ENCODE results near the gene MORC2. TPM values are rescaled to one million over a fixed set of nuclear protein-coding genes. Genes with fewer than 3 reads are reported as not detected.

MORC2 gene
- total RNA-seq, 2 experiments from 2014 or later: 27.9 to 32.6 TPM

- H3K27ac Mint-ChIP-seq: no peak overlapping the region
- POLR2A ChIA-PET: no interaction called here
- no peaks in the 10 kb centered on the region for H3K36me3 Mint-ChIP-seq
- DNase-seq (peak; percentile 7), ATAC-seq (ENCODE audit: low read depth) (no peak)
- H3K4me1 Mint-ChIP-seq: peaks cover 2% of the 10 kb centered on the region
- H3K9me3 Mint-ChIP-seq: no peaks in the 10 kb centered on the region
- no peak overlapping the region for H3K4me3 Mint-ChIP-seq
- H3K27me3 Mint-ChIP-seq: no peaks in the 10 kb centered on the region
These were observed 80.7 kb downstream of the MORC2 start for GRCh38 chr22:30887861-30888260.

DNA sequence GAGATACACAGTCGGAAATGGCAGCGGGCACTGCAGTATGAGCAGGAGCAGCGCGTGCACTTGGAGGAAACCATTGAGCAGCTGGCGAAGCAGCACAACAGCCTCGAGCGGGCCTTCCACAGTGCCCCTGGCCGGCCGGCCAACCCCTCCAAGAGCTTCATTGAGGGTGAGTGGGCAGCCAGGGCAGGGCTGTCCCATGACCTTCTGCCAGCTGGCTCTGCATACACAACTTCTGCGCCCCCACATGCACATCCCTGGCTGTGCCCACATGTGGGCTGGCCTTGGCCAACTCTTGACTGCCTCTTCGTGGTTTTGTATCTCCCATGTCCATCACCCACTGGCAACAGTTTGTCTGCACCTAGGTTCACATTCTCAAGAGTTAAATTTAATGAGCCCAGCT is 81.1 kb downstream of the MORC2 start:
- no peak for ATAC-seq (ENCODE audit: low read depth)
- no peaks in the 10 kb centered on the region for H3K27me3 Mint-ChIP-seq
- POLR2A ChIA-PET: no interaction called here
- no peak overlapping the region for H3K27ac Mint-ChIP-seq
- peaks cover 2% of the 10 kb centered on the region for H3K4me1 Mint-ChIP-seq
- H3K9me3 Mint-ChIP-seq: no peaks in the 10 kb centered on the region
- DNase-seq: peak; percentile 15
- H3K36me3 Mint-ChIP-seq: no peaks in the 10 kb centered on the region
- H3K4me3 Mint-ChIP-seq: no peak overlapping the region

DNA sequence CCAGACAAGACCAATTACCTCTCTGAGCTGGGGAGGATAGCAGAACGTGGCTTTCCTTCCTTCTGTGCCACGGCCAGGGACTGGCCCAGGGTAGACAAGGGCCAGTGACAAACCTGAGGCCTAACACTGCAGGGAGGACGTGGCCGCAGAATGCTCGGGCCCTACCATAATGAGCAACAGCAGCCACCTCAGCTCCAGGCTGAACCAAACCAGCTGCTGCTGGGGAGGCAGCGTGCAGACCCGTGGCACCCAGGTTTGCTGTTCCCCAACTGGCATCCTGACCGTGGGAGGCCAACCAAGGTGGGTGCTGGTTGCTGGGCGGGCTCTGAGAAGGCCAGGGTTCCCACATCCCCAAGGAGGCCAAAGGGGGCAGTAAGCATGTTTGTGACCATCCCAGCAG is 83.0 kb downstream of the MORC2 start:
- ATAC-seq (ENCODE audit: low read depth) (no peak), DNase-seq (no peak)
- Mint-ChIP-seq H3K27me3 (no peaks in the 10 kb centered on the region), H3K9me3 (no peaks in the 10 kb centered on the region), H3K27ac (no peak overlapping the region), H3K4me1 (peaks cover 2% of the 10 kb centered on the region), H3K36me3 (no peaks in the 10 kb centered on the region), H3K4me3 (no peak overlapping the region)
- POLR2A ChIA-PET: no interaction called here

- H3K9me3 Mint-ChIP-seq: no peaks in the 10 kb centered on the region
- H3K4me1 Mint-ChIP-seq: peaks cover 2% of the 10 kb centered on the region
- H3K27me3 Mint-ChIP-seq: no peaks in the 10 kb centered on the region
- H3K36me3 Mint-ChIP-seq: no peaks in the 10 kb centered on the region
- DNase-seq (no peak), ATAC-seq (ENCODE audit: low read depth) (no peak)
- POLR2A ChIA-PET: no interaction called here
- H3K27ac Mint-ChIP-seq: no peak overlapping the region
- no peak overlapping the region for H3K4me3 Mint-ChIP-seq
These were observed 83.6 kb downstream of the MORC2 start for GRCh38 chr22:30885001-30885366.

- Mint-ChIP-seq H3K36me3 (no peaks in the 10 kb centered on the region), H3K27ac (no peak overlapping the region), H3K4me3 (no peak overlapping the region), H3K4me1 (peaks cover 2% of the 10 kb centered on the region), H3K27me3 (no peaks in the 10 kb centered on the region), H3K9me3 (no peaks in the 10 kb centered on the region)
- no peak for ATAC-seq (ENCODE audit: low read depth)
- DNase-seq: no peak
- POLR2A ChIA-PET: no interaction called here
These were observed 84.2 kb downstream of the MORC2 start for GRCh38 chr22:30884211-30885000.

GRCh38 chr22:30883586-30884145 is 84.9 kb downstream of the MORC2 start:
- POLR2A ChIA-PET: no interaction called here
- DNase-seq (no peak), ATAC-seq (ENCODE audit: low read depth) (no peak)
- Mint-ChIP-seq H3K27me3 (no peaks in the 10 kb centered on the region), H3K27ac (no peak overlapping the region), H3K36me3 (no peaks in the 10 kb centered on the region), H3K4me3 (no peak overlapping the region), H3K9me3 (no peaks in the 10 kb centered on the region), H3K4me1 (peaks cover 2% of the 10 kb centered on the region)

GRCh38 chr22:30882974-30883533 is 85.5 kb downstream of the MORC2 start:
- ATAC-seq (ENCODE audit: low read depth): no peak
- no peak for DNase-seq
- Mint-ChIP-seq H3K27ac (no peak overlapping the region), H3K27me3 (no peaks in the 10 kb centered on the region), H3K4me3 (no peak overlapping the region), H3K9me3 (no peaks in the 10 kb centered on the region), H3K4me1 (peaks cover 2% of the 10 kb centered on the region), H3K36me3 (no peaks in the 10 kb centered on the region)
- POLR2A ChIA-PET: no interaction called here

- DNase-seq (no peak), ATAC-seq (ENCODE audit: low read depth) (no peak)
- no peak overlapping the region for H3K4me3 Mint-ChIP-seq
These were observed 86.3 kb downstream of the MORC2 start for GRCh38 chr22:30882184-30882717.

DNA sequence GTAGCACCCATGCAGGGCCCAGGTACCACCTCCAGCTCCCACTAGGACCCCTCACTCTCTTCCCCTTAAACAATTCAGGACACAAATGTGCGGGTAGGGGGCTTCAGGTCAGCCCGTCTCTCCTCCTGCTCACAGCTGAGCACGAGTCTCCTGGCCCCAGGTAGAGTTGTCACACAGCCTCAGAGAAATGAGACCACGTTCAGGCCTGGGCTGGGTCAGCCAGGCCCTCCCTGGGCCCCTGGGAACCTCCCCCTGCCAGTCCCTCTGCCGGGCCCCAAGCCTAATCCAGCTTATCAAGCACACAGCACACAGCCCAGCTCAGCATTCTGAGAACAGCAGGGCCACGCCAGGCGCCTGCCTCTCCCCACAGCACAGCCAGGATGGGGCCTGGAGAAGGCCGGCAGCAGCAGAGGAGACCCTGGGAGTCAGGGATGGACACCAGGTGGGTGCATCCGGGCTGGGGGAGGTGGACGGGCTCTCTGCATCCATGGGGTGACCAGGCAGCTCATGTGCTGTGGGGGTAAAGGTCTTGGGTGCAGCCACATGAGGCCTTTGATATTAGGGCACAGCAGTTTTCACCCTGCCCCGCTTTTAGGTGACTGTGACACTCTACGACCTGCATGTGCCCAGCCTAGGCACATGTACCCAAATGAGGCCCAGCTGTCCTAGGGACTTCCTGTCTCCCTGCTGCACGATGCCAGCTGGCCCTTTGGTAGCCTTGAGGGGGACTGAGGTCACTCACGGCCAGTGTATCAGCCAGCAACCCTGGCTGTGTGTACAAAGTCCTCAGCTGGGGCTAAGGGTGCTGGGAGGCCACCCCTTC is 87.0 kb downstream of the MORC2 start:
- H3K9me3 Mint-ChIP-seq: no peaks in the 10 kb centered on the region
- H3K4me1 Mint-ChIP-seq: peaks cover under 1% of the 10 kb centered on the region
- no peak overlapping the region for H3K27ac Mint-ChIP-seq
- H3K4me3 Mint-ChIP-seq: no peak overlapping the region
- no peaks in the 10 kb centered on the region for H3K27me3 Mint-ChIP-seq
- POLR2A ChIA-PET: no interaction called here
- no peak for DNase-seq
- H3K36me3 Mint-ChIP-seq: no peaks in the 10 kb centered on the region
- ATAC-seq (ENCODE audit: low read depth): no peak

More at GRCh38 chr22:30882184-30882717, 86.3 kb downstream of the MORC2 start:
- POLR2A ChIA-PET: no interaction called here
- Mint-ChIP-seq H3K9me3 (no peaks in the 10 kb centered on the region), H3K36me3 (no peaks in the 10 kb centered on the region), H3K27ac (no peak overlapping the region), H3K27me3 (no peaks in the 10 kb centered on the region), H3K4me1 (peaks cover 2% of the 10 kb centered on the region)

- POLR2A ChIA-PET: no interaction called here
- no peak overlapping the region for H3K27ac Mint-ChIP-seq
These were observed 87.7 kb downstream of the MORC2 start for GRCh38 chr22:30880847-30881246.

GRCh38 chr22:30880181-30880601 is 88.4 kb downstream of the MORC2 start:
- no peak overlapping the region for H3K27ac Mint-ChIP-seq
- no peaks in the 10 kb centered on the region for H3K4me1 Mint-ChIP-seq
- no peaks in the 10 kb centered on the region for H3K9me3 Mint-ChIP-seq
- no peaks in the 10 kb centered on the region for H3K27me3 Mint-ChIP-seq
- ATAC-seq (ENCODE audit: low read depth) (no peak), DNase-seq (no peak)
- no peak overlapping the region for H3K4me3 Mint-ChIP-seq
- no peaks in the 10 kb centered on the region for H3K36me3 Mint-ChIP-seq
- POLR2A ChIA-PET: no interaction called here

More at GRCh38 chr22:30880847-30881246, 87.7 kb downstream of the MORC2 start:
- ATAC-seq (ENCODE audit: low read depth) (no peak), DNase-seq (no peak)
- Mint-ChIP-seq H3K27me3 (no peaks in the 10 kb centered on the region), H3K4me3 (no peak overlapping the region), H3K4me1 (no peaks in the 10 kb centered on the region), H3K36me3 (no peaks in the 10 kb centered on the region), H3K9me3 (no peaks in the 10 kb centered on the region)

GRCh38 chr22:30879415-30879797 is 89.2 kb downstream of the MORC2 start:
- no peaks in the 10 kb centered on the region for H3K27me3 Mint-ChIP-seq
- no peak overlapping the region for H3K27ac Mint-ChIP-seq
- H3K36me3 Mint-ChIP-seq: no peaks in the 10 kb centered on the region
- H3K9me3 Mint-ChIP-seq: no peaks in the 10 kb centered on the region
- POLR2A ChIA-PET: no interaction called here
- no peak for ATAC-seq (ENCODE audit: low read depth)
- no peak for DNase-seq
- H3K4me3 Mint-ChIP-seq: no peak overlapping the region
- H3K4me1 Mint-ChIP-seq: no peaks in the 10 kb centered on the region

- ATAC-seq (ENCODE audit: low read depth): no peak
- no peak for DNase-seq
- Mint-ChIP-seq H3K27ac (no peak overlapping the region), H3K36me3 (no peaks in the 10 kb centered on the region), H3K27me3 (no peaks in the 10 kb centered on the region), H3K4me3 (no peak overlapping the region), H3K9me3 (no peaks in the 10 kb centered on the region), H3K4me1 (no peaks in the 10 kb centered on the region)
- POLR2A ChIA-PET: no interaction called here
These were observed 89.8 kb downstream of the MORC2 start for GRCh38 chr22:30878516-30879414.

All from activated naive CD8-positive, alpha-beta T cell treated with anti-CD3 and anti-CD28 coated beads, Interleukin-2, amount 10 ng/mL, durations not matched to agents 7 days and 5 days (primary cell).